GM19193 (cell line): ENCODE measurements around the gene GLIS2.

Experiments
- POLR2A ChIP-seq: IDR thresholded peaks from 4 replicates; pipeline ENCODE4 v1.6.1; 2011; ENCODE audit not compliant: insufficient read depth, insufficient read length; ENCODE audit errors: extremely low read depth

The GLIS2 gene

GRCh38 chr16:4382795-4383357, 67.0 kb downstream of the GLIS2 start:
- no peak for TF ChIP-seq POLR2A

DNA sequence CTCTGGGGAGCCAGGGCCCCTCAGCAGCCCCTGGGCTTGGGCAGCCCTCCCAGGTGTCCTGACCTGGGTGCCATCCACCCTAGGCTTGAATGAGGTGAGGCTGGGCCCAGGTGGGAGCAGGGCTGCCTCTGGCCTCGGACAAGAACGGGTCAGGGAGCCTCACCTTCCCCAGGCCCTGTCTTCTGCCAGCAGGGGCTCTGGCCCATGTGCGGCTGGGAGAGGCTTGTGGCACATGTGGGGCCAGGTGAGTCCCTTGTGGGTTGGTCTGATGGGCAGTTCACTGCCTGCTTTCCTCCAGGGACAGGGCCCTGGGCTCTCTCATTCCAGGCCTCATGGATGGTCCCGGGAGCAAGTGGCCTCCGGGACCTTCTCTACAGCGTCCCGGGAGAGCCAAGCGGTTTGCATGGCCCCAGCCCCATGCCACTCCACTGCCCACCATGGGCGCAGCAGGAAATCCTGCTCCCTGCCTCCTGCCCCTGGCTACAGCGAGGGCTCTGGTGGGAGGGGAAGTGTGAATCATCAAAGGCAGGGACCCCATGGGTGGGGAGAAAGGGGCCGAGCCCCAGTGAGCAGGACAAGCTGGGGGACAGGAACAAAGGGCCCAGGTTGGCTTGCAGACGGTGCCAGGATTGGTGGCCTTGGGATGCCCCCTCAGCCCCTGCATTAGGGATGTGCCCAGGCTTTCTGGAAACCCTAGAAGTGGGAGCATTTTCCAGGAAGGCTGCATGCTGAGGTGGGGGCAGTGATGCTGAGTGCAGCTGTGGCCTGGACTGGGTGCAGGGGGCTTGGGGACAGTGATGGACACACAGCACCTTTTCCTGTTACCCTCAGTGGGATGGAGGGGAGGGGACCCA, 68.0 kb downstream of the GLIS2 start:
- TF ChIP-seq POLR2A: no peak

GRCh38 chr16:4384509-4384942, 68.7 kb downstream of the GLIS2 start:
- no peak for TF ChIP-seq POLR2A

DNA sequence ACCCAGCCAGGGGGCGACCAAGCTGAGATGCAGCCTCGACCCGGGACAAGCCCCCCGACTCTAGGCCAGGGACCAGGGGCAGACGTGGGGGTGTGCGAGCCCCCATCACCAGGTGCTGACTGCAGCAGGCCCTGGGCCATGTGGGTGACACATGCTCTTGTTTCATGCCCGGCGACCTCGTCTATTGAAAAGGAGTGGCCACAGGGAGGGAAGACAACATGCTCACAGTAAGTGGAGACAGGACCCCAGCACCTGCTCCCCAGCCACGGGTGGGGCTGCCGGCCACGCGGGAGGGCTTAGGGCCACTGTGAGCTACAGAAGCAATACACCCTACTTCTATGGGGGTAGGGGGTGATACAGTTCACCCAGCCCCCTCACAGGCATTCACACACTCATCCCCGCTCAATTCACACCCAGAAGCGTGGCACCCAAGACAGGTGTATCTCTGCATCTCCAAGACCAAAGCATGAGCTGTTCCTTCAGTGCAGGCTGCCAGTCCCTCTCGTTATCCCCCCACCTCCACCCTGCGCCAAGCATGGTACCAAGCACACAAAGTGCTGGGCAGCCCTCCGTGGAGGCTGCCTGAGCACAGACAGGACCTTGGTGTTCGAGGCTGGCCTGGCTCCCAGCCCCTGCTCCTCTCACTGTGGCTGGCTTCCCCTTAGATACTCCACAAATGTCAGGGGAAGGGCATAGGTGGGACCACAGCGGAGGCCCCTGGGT, 69.4 kb downstream of the GLIS2 start:
- no peak for TF ChIP-seq POLR2A

- no peak for TF ChIP-seq POLR2A
Measured at GRCh38 chr16:4385789-4386450, 70.1 kb downstream of the GLIS2 start.

- TF ChIP-seq POLR2A: no peak
Measured at GRCh38 chr16:4386451-4386805, 70.6 kb downstream of the GLIS2 start.

- TF ChIP-seq POLR2A: no peak
Measured at GRCh38 chr16:4386951-4387565, 71.2 kb downstream of the GLIS2 start.

DNA sequence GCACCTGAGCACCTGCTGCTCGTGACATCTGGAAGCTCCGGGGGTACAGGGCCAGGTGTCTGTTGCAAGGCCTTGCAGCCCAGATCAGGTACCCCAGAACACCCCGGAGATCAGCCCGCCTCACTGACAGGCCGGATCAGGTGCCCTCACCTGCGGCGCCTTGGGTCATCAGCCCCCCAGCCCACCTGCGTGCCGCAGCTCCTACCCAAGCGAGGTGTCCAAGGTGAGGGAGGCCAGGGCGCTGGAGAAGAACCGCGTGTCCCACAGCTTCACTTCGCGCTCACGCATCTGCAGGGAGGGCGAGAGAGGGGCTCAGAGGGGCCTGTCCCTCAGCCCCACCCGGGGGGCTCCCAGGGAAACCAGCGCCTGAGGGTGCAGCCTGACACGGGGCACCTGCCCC, 71.9 kb downstream of the GLIS2 start:
- TF ChIP-seq POLR2A: no peak

DNA sequence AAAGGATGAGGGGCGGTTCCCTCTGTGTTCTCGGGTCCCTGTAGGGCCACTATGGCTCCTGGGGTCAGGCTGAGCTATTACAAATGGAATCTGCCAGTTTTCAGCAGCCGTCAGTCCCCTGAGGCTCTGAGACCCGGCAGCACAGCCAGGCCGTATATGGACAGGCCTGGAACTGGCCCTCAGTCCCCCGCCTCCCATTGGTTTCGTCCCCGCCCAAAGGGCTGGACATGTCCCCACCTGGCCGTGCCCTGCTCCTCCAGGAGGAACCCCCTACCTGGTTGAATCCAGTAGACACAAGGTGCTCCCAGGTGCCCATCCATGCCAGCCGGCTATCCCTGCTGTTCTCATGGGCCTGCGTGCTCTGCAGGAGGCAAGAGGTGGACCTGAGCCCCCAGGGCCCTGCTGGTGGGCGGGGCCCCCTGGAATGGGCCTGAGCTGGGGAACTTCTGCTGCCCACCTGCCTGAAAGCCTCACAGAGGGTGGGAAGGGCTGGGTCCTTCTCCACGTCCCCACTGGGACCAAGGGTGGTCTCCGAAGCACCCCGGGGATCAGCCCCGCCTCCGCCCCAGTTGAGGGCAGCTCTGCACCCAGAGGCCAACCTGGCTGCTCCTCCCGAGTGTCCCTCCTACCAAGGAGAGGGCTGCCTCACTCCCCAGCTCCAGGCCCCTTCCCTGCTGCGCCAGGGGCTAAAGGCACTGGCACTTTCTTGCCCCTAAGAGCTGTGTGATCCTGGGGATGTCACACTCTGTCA, 72.6 kb downstream of the GLIS2 start:
- TF ChIP-seq POLR2A: no peak
